HG03039 (cell line): Measurements from ENCODE around the gene PRKN.

Experiments used
- ATAC-seq: cut with Tn5 transposase; IDR thresholded peaks from one replicate; pipeline ENCODE4 v1.9.1; 2021; ENCODE audit warnings: mild to moderate bottlenecking, moderate library complexity; ENCODE audit not compliant: unreplicated experiment

Gene PRKN

GRCh38 chr6:162019349-162019748 lies 708.2 kb downstream of the PRKN start:
- ATAC-seq: no peak

- ATAC-seq: no peak
Measured at GRCh38 chr6:162017536-162017935, 710.0 kb downstream of the PRKN start.

GRCh38 chr6:162014069-162014811 lies 713.3 kb downstream of the PRKN start:
- ATAC-seq: no peak

- no peak for ATAC-seq
Measured at GRCh38 chr6:162005372-162005771, 722.2 kb downstream of the PRKN start.

GRCh38 chr6:161996783-161997182 lies 730.8 kb downstream of the PRKN start:
- ATAC-seq: no peak

GRCh38 chr6:161985876-161986423 lies 741.6 kb downstream of the PRKN start:
- no peak for ATAC-seq

GRCh38 chr6:161984713-161985112 lies 742.9 kb downstream of the PRKN start:
- no peak for ATAC-seq

GRCh38 chr6:161976553-161976952 lies 751.0 kb downstream of the PRKN start:
- no peak for ATAC-seq

- no peak for ATAC-seq
Measured at GRCh38 chr6:161973064-161973463, 754.5 kb downstream of the PRKN start.

GRCh38 chr6:161971043-161971442 lies 756.5 kb downstream of the PRKN start:
- ATAC-seq: no peak

- no peak for ATAC-seq
Measured at GRCh38 chr6:161963634-161964234, 763.8 kb downstream of the PRKN start.

- ATAC-seq: no peak
Measured at GRCh38 chr6:161963181-161963580, 764.4 kb downstream of the PRKN start.

GRCh38 chr6:161961796-161962195 lies 765.8 kb downstream of the PRKN start:
- ATAC-seq: no peak

GRCh38 chr6:161961046-161961445 lies 766.5 kb downstream of the PRKN start:
- ATAC-seq: no peak

- no peak for ATAC-seq
Measured at GRCh38 chr6:161959072-161959471, 768.5 kb downstream of the PRKN start.

- no peak for ATAC-seq
Measured at GRCh38 chr6:161956082-161956481, 771.5 kb downstream of the PRKN start.

- ATAC-seq: no peak
Measured at GRCh38 chr6:161954699-161955276, 772.8 kb downstream of the PRKN start.

- ATAC-seq: no peak
Measured at GRCh38 chr6:161954077-161954476, 773.5 kb downstream of the PRKN start.

- ATAC-seq: no peak
Measured at GRCh38 chr6:161951126-161951525, 776.4 kb downstream of the PRKN start.

GRCh38 chr6:161949531-161949930 lies 778.0 kb downstream of the PRKN start:
- no peak for ATAC-seq

- no peak for ATAC-seq
Measured at GRCh38 chr6:161948462-161948861, 779.1 kb downstream of the PRKN start.

- ATAC-seq: no peak
Measured at GRCh38 chr6:161947371-161947770, 780.2 kb downstream of the PRKN start.
